CD4-positive, alpha-beta T cell treated with Interleukin-4 for 4 hours (primary cell): ENCODE measurements around the gene KIF3B.
A peak's percentile ranks its signal among the peaks of the same experiment; 100 is the strongest.
"Not testable (repeated sequence)": the region's sequence is repeated elsewhere in the genome, so short reads cannot be mapped to it uniquely, and the experiment has no call there.

Experiments used
- DNase-seq: peaks from one replicate; pipeline ENCODE4 v3.0.0-alpha.2; 2020

The KIF3B gene

DNA sequence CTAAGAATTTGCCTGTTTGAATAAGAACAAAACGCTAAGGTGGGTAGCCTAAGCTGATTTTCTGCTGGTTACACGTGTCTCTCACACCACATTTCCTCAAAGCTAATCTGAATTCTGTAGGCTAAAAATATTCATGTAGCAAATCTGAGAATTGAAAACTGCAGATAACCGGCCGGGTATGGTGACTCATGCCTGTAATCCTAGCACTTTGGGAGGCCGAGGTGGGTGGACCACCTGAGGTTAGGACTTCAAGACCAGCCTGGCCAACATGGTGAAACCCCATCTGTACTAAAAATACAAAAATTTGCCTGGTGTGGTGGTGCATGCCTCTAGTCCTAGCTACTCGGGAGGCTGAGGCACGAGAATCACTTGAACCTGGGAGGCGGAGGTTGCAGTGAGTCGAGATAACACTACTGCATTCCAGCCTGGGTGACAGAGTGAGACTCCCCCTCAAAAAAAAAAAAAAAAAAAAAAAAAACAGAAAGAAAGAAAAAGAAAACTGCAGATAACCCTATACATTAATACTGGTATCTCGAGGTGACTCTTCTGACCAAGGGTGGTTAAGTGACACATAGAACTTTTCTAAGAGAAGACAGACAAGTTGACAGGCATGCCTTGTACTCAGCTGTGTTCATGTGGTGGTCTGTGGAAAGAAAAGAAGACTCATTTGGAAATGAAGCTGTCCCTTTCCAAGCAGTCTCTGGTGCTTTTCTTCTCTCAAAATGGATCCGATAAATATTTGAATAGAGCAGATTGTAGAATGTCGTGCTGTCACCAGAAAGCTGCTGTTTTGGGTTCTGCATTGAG is 55.9 kb downstream of the KIF3B start:
- DNase-seq, result peak; percentile 29

DNA sequence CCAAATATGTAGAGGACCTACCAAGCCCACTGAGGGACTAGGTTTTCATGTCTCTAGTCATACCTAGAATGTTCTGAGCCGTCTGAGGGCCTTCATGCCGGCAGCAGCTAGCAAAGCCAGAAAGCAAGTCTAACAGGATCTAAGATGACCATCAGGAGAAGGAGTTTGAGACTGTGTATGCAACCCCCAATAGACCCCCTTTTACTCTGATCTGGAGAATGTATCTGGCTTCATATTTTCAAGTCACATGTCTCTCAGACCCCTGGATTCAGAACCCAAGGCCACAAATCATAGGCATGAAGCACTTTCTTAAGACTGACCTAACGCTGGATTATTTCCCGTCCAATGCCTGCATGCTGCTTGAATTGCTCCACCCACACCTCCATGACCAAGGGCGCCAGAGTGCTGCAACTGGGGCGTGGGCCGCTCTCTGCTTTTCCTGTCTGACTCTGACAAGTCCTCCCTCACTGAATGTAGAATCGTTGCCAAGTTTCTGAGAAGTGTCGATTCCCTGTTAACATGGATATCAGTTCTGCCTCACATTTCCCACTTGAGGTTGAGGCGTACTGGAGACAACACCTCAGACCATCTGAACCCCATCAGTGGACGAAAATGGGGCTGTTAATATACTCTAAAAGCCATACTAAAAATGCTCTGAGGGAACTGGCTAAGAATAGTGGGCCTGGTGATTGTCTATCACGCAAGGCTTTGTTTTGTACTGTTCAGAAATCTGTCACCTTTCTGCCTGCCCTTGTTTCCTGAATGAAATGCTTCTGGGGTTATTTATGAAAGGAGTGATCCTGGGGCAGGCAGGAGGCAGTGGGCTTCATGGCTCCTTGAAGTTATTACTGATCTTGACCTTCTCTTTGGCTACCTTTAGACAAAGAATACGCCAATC is 56.8 kb downstream of the KIF3B start:
- DNase-seq, result peak; percentile 58

DNA sequence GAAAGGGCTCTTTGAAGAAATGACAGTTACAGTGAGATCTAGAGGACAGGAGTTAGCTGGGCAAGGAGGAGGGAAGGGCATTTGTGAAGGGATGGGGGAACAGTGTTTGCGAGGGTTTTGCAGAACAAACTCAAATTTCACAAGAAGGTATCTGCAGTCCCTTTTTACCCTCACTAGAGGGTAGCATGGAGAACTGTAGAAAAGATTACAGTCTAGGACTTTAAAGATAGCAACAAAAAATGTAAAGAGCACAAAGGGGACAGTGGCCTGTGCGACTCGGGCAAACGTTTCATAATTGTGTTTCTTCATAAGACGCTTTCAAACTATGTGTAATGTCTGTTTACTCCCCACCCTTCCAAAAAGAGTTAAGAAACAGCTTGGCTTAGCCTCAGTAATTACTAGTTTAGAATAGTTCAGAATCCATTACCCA is 59.5 kb downstream of the KIF3B start:
- DNase-seq, result no peak

GRCh38 chr20:32337937-32338661 is 60.6 kb downstream of the KIF3B start:
- no peak for DNase-seq

- DNase-seq, result no peak
These were observed 61.2 kb downstream of the KIF3B start for GRCh38 chr20:32338665-32339064.

DNA sequence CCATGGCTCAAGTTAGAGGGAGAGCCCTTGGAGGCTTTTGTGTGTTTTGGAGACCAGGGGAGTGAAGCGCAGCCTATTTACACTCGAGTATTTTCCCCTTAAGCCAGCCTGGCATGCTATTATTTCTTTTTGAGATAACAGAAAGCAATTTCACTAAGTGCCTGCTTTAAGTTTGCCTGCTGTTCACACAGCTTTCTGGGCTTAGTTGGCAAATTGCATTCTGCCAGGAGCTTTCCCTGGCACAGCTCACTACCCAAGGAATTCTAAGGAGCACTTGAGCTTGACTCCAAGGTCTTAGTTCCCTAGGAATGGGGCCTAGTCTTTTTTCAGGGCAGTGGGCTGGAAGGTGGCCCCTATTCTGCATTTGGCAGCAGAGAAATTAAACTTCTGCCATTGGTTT is 61.7 kb downstream of the KIF3B start:
- DNase-seq, result no peak

DNA sequence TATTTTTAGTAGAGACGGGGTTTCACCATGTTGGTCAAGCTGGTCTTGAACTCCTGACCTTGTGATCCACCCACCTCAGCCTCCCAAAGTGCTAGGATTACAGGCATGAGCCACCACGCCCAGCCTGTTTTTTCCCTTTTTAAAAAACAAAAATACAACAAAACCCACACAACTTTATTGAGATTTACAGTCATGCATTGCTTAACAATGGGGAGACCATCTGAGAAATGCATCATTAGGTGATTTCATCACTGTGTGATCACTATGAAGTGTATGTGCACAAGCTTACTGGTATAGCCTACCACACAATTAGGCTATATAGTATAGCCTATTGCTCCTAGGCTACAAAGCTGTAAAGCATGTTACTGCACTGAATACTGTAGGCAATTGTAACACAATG is 63.6 kb downstream of the KIF3B start:
- not testable (repeated sequence) for DNase-seq

DNA sequence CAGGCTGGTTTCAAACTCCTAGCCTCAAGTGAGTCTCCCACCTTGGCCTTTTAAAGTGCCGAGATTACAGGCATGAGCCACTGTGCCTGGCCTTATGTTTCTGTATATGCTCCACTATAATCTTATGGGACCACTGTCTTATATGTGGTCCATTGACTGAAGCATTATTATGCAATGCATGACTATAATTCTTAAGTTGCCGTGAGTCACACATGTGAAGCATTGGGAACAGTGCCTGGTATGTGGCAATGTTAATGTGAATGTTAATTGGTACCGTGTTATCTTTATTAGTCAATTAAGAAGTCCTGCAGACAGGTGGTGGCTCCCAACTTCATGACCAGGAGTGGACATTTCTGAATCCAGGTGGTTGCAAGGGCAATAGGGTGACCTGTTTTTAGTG is 66.0 kb downstream of the KIF3B start:
- no peak for DNase-seq

DNA sequence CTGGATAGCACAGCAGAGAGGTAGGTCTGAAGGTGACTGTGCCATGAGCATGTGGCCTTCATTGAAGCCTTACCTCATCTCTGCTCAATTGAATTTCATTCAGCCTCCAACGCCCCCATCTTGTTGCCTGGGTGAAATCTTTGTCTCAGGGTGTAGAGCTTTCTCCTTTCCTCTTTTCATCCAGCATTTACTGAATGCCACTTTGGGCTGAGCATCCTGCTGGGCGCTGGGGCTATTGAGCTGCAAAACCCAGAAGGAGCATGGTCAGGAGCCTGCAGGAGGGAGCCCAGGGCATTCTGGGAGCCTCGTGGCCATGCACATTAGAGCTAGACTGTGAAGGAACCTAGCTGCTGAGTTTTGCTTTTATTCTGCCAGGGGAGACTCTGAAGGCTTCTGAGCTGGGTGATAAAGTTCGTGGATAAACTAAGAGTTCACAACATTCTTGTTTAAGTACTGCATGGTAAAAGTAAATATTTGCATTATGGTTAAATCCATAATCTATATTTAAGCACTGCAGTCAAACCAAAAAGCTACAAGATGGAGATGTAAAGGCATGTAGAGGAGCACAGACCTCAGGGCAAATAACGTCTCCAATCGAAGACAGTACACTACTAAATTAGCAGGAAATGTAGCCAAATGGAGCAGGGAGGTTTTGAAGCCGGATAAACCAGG is 67.5 kb downstream of the KIF3B start:
- no peak for DNase-seq

DNA sequence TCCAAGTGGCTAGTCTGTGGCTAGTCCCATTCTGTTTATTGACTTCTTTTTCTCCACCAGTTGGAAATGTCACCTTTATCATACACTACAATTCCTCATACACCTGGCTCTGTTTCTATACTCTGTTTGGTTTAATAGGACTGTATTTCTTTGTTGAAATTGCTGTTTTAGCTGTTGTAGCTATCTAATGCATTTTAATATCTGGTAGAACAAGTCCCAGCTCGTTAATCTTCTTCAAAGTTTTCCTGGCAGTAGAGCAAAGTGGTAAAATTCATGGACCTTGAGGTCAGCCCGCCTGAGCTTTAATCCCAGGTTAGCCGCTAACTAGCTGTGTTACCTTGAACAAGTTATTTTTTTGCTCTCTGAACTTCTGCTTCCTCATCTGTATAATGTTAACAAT is 70.8 kb downstream of the KIF3B start:
- no peak for DNase-seq

- DNase-seq, result no peak
These were observed 73.0 kb downstream of the KIF3B start for GRCh38 chr20:32350421-32350820.

GRCh38 chr20:32352121-32352720 is 74.8 kb downstream of the KIF3B start:
- no peak for DNase-seq

DNA sequence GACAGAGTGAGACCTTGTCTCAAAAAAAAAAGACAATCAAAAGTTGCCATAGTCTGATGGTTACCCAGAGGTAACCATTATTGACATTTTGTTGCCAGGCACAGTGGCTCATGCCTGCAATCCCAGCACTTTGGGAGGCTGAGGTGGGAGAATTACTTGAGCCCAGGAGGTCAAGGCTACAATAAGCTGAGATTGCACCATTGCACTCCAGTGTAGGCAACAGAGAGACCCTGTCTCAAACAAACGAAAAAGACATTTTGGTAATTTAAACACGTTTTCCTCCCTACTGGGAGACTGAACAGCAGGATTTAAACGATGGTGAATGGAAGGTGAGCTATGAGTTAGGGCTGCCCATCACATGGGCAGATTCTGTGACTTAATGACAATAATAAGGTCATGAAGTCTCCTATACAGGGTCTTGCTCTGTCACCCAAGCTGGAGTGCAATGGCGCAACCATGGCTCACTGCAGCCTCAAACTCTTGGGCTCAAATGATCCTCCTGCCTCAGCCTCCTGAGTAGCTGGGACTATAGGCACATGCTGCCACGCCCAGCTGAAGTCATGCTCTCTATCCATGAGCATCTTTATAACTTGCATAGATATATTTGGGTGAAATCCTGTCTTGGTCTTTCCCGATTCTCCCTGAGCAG is 76.5 kb downstream of the KIF3B start:
- no peak for DNase-seq

GRCh38 chr20:32354592-32355416 is 77.4 kb downstream of the KIF3B start:
- no peak for DNase-seq

GRCh38 chr20:32355417-32355841 is 78.0 kb downstream of the KIF3B start:
- no peak for DNase-seq

DNA sequence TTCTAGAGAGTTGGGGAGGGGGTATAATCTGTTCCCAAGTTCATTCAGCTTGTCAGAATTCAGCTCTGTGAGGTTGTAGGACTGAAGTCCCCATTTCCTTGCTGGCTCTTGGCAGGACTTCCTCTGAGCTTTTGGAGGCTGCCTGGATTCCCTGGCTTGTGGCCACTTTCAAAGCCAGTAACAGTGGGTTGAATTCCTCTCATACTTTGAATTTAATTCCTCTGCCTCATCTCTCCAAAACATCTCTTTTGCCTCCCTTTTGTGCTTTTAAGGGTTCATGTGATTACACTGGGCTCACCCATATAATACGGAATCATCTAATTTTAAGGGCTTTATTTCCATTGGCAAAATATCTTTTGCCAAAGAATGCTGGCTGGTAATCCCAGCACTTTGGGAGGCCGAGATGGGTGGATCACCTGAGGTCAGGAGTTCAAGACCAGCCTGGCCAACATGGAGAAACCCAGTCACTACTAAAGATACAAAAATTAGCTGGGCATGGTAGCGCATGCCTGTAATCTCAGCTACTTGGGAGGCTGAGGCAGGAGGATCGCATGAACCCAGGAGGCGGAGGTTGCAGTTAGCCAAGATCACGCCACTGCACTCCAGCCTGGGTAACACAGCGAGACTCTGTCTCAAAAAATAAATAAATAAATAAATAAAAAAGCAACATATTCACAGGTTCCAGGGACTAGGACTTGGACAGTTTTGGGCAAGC is 78.6 kb downstream of the KIF3B start:
- not testable (repeated sequence) for DNase-seq

- DNase-seq, result no peak
These were observed 79.3 kb downstream of the KIF3B start for GRCh38 chr20:32356622-32357374.

- no peak for DNase-seq
These were observed 80.0 kb downstream of the KIF3B start for GRCh38 chr20:32357375-32357868.
